GM23338 (cell line): Measurements from ENCODE around the gene ST3GAL4.

ENCODE experiments used
- CREB1 ChIP-seq: fragments of 250-450 bp; sonication (Bioruptor Pico); IDR thresholded peaks from 2 replicates; pipeline ENCODE4 v1.5.0; 2020; ENCODE audit warnings: low read depth, mild to moderate bottlenecking, moderate library complexity
- CTCF ChIP-seq, 2 experiments: fragments of 200-600 bp in 1 of 2; sonication (generic) in 1 of 2; conservative IDR thresholded peaks; 2 replicates each; pipeline versions ENCODE4 v1.5.1 to v1.6.1; 2016 to 2017; ENCODE audit warnings: antibody characterized with exemption in 2 of 2, low read depth in 2 of 2, mild to moderate bottlenecking in 2 of 2, moderate library complexity in 1 of 2
- EZH2 ChIP-seq: fragments of 200-600 bp; sonication (generic); IDR thresholded peaks from one replicate; pipeline ENCODE4 v1.8.0; 2017; ENCODE audit warnings: antibody characterized with exemption, mild to moderate bottlenecking, low read depth; ENCODE audit not compliant: unreplicated experiment
- EZH2phosphoT487 ChIP-seq: fragments of 200-600 bp; sonication (generic); IDR thresholded peaks from one replicate; pipeline ENCODE4 v1.8.1; 2018; ENCODE audit warnings: antibody characterized with exemption; ENCODE audit not compliant: unreplicated experiment
- NANOG ChIP-seq: IDR thresholded peaks from 2 replicates; pipeline ENCODE4 v1.6.1; 2016; ENCODE audit warnings: antibody characterized with exemption, borderline replicate concordance
- POLR2AphosphoS5 ChIP-seq: IDR thresholded peaks from 2 replicates; pipeline ENCODE4 v1.6.1; 2016; ENCODE audit warnings: antibody characterized with exemption, low read depth
- TF ChIP-seq, protein P1 (sequence below): IDR thresholded peaks from one replicate; pipeline ENCODE4 v1.6.1; 2018; ENCODE audit warnings: antibody characterized with exemption; ENCODE audit not compliant: unreplicated experiment

DNA sequence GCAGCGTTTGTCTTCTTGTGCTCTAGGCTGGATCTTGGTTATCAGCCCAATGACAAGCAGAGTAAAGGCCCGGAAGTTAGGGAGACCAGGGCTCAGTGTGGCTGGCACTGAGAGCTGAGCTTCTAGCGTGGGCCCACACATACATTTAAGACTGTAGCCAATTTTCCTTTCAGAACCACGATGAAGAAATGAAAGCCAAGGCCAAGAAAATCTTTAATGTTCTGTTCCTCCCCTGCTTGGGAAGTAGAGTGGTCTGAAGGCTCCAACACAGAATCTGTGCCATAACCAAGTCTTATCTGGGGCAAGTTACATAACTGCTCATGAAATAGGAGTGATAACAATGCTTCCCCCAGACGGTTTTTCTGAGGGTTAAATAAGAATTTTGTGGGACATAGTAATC is 4.7 kb upstream of the ST3GAL4 start:
- TF ChIP-seq CTCF (conservative IDR thresholded peaks at IDR 0.05; ENCODE audit: low read depth in 2 of 2) (no peak), EZH2 (no peak), POLR2AphosphoS5 (no peak), CREB1 (CRISPR knock-in tag) (no peak), NANOG (no peak), EZH2phosphoT487 (no peak)
- TF ChIP-seq, protein P1, sequence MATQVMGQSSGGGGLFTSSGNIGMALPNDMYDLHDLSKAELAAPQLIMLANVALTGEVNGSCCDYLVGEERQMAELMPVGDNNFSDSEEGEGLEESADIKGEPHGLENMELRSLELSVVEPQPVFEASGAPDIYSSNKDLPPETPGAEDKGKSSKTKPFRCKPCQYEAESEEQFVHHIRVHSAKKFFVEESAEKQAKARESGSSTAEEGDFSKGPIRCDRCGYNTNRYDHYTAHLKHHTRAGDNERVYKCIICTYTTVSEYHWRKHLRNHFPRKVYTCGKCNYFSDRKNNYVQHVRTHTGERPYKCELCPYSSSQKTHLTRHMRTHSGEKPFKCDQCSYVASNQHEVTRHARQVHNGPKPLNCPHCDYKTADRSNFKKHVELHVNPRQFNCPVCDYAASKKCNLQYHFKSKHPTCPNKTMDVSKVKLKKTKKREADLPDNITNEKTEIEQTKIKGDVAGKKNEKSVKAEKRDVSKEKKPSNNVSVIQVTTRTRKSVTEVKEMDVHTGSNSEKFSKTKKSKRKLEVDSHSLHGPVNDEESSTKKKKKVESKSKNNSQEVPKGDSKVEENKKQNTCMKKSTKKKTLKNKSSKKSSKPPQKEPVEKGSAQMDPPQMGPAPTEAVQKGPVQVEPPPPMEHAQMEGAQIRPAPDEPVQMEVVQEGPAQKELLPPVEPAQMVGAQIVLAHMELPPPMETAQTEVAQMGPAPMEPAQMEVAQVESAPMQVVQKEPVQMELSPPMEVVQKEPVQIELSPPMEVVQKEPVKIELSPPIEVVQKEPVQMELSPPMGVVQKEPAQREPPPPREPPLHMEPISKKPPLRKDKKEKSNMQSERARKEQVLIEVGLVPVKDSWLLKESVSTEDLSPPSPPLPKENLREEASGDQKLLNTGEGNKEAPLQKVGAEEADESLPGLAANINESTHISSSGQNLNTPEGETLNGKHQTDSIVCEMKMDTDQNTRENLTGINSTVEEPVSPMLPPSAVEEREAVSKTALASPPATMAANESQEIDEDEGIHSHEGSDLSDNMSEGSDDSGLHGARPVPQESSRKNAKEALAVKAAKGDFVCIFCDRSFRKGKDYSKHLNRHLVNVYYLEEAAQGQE: no peak
